ENCODE results near the gene SGMS1.

DNA sequence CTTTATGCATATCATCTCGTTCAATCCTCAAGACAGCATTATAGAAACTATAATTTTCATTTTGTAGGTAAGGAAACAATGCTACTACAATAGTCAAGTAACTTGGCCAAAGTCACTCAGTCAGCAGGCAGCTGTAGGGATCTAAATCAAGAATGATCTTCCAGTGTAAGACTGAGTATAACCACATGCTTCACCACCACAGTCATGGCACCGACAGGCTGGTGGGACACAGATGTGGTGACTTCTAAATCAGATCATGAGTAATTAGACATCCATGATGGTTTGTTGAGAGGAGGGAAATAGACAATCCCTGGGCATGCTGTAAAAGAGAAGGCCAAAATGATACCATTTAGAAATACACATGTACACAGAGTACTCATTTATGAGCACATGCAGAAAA is 288.4 kb downstream of the SGMS1 start:
- TF ChIP-seq, protein P1, sequence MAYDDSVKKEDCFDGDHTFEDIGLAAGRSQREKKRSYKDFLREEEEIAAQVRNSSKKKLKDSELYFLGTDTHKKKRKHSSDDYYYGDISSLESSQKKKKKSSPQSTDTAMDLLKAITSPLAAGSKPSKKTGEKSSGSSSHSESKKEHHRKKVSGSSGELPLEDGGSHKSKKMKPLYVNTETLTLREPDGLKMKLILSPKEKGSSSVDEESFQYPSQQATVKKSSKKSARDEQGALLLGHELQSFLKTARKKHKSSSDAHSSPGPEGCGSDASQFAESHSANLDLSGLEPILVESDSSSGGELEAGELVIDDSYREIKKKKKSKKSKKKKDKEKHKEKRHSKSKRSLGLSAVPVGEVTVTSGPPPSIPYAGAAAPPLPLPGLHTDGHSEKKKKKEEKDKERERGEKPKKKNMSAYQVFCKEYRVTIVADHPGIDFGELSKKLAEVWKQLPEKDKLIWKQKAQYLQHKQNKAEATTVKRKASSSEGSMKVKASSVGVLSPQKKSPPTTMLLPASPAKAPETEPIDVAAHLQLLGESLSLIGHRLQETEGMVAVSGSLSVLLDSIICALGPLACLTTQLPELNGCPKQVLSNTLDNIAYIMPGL (CRISPR knock-in tag; IDR thresholded peaks at IDR 0.05; ENCODE audit: borderline replicate concordance) = no peak
- no peak for TF ChIP-seq POLR2A (IDR thresholded peaks at IDR 0.05; ENCODE audit: low read length)

Measured in A549 (cell line).